Effector memory CD8-positive, alpha-beta T cell (primary cell): ENCODE results near the gene LRP8.

ENCODE experiments used
- ATAC-seq: fragments of 150-1000 bp; cut with Tn5 transposase; replicated peaks from 2 replicates; pipeline ENCODE4 v1.10.0; 2021; ENCODE audit warnings: mild to moderate bottlenecking, moderate library complexity
- DNase-seq, 3 experiments: peaks; one replicate each; pipeline ENCODE4 v3.0.0; 2021
- H3K27ac Mint-ChIP-seq, 2 donors: one replicate each; pipeline ENCODE4 v1.8.0; 2022; ENCODE audit warnings: mild to moderate bottlenecking in 2 of 2, mixed read lengths in 2 of 2, moderate library complexity in 2 of 2
- H3K27me3 Mint-ChIP-seq, 2 donors: one replicate each; pipeline ENCODE4 v1.8.0; 2022; ENCODE audit warnings: mixed read lengths in 2 of 2
- H3K36me3 Mint-ChIP-seq: one replicate; pipeline ENCODE4 v1.8.0; 2022; ENCODE audit warnings: mild to moderate bottlenecking, moderate library complexity, mixed read lengths; ENCODE audit not compliant: insufficient read depth
- H3K4me1 Mint-ChIP-seq, 2 donors: one replicate each; pipeline ENCODE4 v1.8.0; 2022; ENCODE audit warnings: low read depth in 2 of 2, mixed read lengths in 2 of 2
- H3K4me3 Mint-ChIP-seq, 2 donors: one replicate each; pipeline ENCODE4 v1.8.0; 2022; ENCODE audit warnings: mild to moderate bottlenecking in 2 of 2, mixed read lengths in 2 of 2, moderate library complexity in 2 of 2
- H3K9me3 Mint-ChIP-seq, 2 donors: one replicate each; pipeline ENCODE4 v1.8.0; 2022; ENCODE audit warnings: mixed read lengths in 2 of 2

The LRP8 gene

DNA sequence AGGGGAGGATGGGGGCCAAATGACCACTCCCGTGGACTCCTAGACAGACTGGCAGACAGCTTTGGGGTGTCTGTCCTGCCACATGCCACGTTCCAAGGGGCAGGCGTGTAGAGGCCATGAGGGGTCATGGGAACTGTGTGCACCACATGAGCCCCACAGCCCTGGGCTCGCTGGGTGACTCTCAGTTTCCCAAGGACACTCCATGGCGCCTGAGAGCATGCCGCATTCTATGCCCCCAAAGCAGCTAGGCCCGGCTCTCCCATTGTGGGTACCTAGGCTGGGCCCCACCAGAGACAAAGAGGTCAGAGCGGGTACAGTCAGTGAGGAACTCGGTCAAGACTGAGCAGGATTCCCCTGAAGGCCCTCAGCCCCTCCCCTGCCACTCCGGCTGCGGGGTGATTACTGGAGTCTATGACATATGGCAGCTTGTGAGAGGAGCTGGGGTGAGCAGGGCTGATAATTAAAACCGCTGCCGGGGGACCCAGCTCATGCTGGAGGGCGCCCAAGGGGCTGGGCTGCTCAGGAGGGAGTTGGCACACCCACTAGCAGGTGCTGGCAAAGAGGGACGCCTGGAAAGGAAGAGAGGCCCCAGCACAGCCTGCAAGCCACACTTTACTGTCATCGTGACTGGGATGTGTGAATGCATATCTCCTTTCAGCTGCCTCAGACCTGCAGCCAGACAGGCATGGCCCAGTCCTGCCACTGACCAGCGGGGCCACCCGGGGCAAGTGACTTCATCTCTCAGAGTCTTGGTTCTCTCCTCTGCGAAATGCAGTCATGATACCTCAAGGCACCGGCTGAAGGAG lies 8.4 kb downstream of the LRP8 start:
- no peak overlapping the region for H3K4me3 Mint-ChIP-seq
- no peak overlapping the region for H3K27ac Mint-ChIP-seq
- ATAC-seq (no peak), DNase-seq (no peak)
- H3K4me1 Mint-ChIP-seq: peaks cover 4 to 8% of the 10 kb centered on the region in 2 donors
- no peaks in the 10 kb centered on the region for H3K27me3 Mint-ChIP-seq
- no peaks in the 10 kb centered on the region for H3K9me3 Mint-ChIP-seq
- peaks cover 3% of the 10 kb centered on the region for H3K36me3 Mint-ChIP-seq

DNA sequence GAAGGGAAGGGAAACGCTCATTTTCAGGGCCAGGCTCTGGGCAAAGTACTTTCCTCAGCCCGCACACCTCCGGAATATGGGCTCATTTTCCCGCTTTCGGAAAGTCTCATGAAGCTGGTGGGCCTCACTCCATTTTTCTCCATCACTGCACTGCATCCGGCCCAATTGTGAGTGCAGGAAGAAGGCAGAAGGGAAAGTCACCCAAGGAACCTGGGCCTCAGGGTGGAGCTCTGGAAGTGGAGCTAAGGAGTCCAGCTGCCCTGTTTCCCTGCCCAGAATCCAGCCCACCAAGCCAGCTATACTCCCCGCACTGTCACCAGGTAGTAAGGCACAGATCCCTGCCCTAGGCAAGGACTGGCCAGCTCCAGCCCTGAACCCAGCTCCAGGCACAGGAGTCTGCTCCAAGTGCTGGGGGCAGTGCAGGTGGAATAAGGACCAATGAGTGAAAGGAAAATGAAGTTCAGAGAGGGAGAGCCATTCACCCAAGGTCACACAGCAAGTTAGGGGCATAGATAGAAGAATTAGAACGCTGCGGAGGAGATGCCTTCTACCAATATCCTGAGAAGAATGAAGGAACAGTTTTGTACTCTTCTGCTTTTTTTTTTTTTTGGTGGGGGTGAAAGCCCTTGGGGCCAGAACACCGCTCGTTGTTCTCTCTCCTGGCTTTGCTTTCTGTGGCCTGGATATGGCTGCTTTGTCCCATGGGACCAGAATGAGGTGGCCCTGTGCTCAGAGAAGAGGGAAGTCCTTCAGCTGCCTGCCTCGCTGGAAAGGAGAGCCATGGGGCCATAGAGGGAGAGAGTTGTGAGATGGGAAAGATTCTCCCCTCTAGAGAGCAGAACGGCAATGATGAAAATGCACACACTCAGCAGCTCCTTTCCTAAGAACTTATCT lies 10.0 kb downstream of the LRP8 start:
- Mint-ChIP-seq H3K9me3 (no peaks in the 10 kb centered on the region), H3K4me1 (peaks cover 4 to 12% of the 10 kb centered on the region in 2 donors), H3K36me3 (peaks cover 7% of the 10 kb centered on the region), H3K27me3 (no peaks in the 10 kb centered on the region), H3K27ac (peak overlapping the region in 1 of 2 donors; percentile 55), H3K4me3 (no peak overlapping the region)
- no peak for DNase-seq
- ATAC-seq: no peak

DNA sequence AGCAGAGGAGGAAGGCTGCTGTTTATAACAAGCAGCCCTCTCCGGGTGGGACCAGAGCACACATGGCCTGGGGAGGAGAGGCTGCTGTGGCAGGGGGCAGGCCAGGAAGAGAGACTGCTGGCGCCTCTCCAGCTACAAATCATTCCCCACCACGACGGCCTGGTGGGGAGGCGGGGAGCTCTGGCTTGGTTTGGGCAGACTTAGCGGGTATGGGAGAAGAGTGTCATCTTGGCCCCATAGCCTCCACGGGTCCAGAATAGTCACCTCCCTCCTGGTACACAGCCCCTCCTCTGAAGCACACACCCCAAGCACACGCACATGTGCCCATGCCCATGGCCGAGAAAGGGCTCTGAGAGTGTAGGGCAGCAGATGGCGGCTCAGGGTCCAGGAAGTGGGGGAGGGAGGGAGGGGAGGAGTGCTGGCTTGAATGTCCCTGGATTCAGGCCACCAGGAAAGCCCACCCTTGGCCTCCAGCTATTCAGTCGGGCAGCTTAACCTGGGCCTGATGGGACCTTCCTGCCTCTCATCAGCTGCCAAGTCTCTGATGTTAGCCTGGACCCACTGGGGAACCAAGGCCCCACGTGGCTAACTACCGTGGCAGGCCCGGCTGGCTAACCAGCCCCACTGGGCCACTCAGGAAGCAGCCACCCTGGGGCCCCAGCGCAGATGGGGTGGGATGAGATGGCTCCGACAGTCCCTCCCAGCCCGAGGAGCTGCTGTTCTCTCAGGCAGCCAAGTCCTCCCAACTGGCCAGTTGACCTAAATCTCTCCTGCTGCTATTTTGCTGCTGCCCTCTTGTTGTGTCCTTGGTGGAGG lies 10.9 kb downstream of the LRP8 start:
- ATAC-seq (no peak), DNase-seq (no peak)
- no peaks in the 10 kb centered on the region for H3K27me3 Mint-ChIP-seq
- H3K36me3 Mint-ChIP-seq: peaks cover 7% of the 10 kb centered on the region
- H3K27ac Mint-ChIP-seq: peak overlapping the region in 1 of 2 donors; percentile 68
- H3K9me3 Mint-ChIP-seq: no peaks in the 10 kb centered on the region
- H3K4me1 Mint-ChIP-seq: peaks cover 2 to 8% of the 10 kb centered on the region in 2 donors
- no peak overlapping the region for H3K4me3 Mint-ChIP-seq

DNA sequence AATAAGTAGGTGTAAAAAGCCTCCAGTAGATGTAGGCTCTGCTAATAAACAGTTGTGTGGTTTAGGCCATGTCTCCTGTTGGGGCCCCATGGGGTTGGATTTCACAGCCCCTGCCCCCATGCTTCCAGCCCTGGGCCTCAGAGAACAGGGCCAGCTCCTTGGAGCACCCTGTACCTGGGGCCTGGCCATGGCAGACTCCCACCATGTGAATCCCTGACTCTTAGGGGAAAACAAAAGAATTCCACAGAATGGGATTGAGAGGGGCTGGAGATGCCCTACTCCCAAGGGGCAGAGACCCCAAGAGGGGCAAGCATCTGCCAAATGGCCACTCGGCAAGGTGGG lies 11.5 kb downstream of the LRP8 start:
- DNase-seq (no peak), ATAC-seq (no peak)
- H3K4me1 Mint-ChIP-seq: peaks cover 5 to 8% of the 10 kb centered on the region in 2 donors
- no peaks in the 10 kb centered on the region for H3K27me3 Mint-ChIP-seq
- peaks cover 10% of the 10 kb centered on the region for H3K36me3 Mint-ChIP-seq
- H3K27ac Mint-ChIP-seq: peak overlapping the region in 1 of 2 donors; percentile 68
- no peak overlapping the region for H3K4me3 Mint-ChIP-seq
- H3K9me3 Mint-ChIP-seq: no peaks in the 10 kb centered on the region

DNA sequence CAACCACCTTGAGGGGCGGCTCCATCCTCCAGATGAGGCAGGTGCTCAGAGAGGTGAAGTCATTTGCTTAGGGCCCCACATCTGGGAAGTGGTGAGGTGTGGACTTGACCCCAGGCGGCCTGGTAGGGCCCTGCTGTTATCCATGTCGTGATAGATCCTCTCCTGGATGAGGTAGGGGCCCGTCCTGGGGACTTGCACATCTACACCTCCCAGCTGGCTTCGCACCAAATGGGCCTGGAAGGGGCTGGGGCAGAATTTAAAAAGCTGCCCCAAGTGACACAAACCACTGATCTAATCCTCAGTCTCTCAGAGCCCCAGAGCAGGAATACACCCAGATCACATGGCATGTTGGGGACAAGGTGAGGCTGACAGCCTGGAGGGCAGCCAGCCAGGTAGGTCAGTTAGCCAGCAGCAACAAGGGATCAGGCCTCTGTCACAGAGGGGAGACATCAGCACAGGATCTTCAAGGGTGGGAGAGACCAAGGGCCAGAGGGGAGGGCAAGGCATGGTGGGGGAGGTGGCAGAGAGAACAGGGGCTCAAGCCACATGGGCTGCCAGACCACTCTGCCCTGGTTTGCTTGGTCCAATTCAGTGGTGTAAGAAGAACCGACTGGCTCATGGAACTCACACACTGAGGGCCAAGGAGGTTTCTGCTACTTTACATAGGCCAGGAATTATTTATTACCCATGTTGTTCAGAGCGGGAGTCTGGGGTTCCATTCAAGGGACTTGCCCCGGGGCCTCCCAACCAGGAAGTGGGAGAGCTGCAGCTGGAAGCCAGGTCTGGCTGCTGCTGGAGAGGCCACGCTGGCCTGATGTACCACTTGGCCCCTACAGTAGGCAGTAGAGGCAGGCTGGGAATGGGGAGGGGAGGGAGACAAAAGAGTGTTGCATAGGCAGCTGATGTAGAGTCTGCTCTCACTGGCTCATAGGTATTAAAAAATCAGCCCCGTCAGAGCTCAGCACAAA lies 12.1 kb downstream of the LRP8 start:
- Mint-ChIP-seq H3K4me1 (peaks cover 5 to 9% of the 10 kb centered on the region in 2 donors), H3K9me3 (no peaks in the 10 kb centered on the region), H3K36me3 (peaks cover 10% of the 10 kb centered on the region), H3K4me3 (no peak overlapping the region), H3K27me3 (no peaks in the 10 kb centered on the region), H3K27ac (peak overlapping the region; percentile 47 to 68)
- DNase-seq (no peak), ATAC-seq (no peak)

DNA sequence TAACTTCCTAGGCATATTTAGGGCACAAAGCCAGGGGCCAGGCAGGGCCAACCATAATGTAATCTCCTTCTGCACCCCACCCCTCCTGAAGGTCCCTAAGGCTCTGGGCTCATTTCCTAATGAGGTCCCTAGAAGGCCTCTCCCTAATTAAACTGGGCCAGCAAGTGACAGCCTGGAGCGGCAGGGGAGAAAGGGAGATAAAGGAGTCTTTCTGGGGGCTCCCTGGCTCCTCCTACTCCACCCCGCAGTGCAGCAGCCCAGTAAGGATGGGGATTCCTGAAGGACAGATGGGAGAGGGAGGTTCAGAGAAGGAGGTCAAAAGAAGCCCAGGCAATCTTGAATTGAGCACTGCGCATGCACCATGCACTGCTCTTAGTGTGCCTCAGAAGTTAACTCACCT lies 12.8 kb downstream of the LRP8 start:
- ATAC-seq (no peak), DNase-seq (no peak)
- Mint-ChIP-seq H3K27me3 (no peaks in the 10 kb centered on the region), H3K4me3 (no peak overlapping the region), H3K27ac (peak overlapping the region in 1 of 2 donors; percentile 47), H3K36me3 (peaks cover 10% of the 10 kb centered on the region), H3K9me3 (no peaks in the 10 kb centered on the region), H3K4me1 (peaks cover 8 to 13% of the 10 kb centered on the region in 2 donors)

DNA sequence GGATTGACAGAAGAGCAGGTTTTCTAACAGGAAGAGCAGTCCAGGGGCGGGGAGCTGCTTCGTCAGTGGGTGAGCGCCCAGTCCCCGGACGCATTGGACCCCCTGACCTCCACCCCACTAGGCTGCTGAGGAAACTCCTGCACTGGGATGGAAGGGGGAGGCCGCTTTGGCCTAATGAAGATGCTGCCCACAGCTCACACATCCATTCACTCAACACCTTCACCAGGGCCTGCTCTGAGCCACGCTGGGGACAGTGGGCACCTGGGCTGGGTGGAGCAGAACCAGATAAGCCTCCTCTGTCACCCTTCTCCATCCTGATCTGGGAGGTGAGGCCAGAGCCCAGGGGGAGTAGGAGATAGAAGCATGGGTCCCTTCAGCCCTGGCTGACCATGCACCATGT lies 13.3 kb downstream of the LRP8 start:
- DNase-seq (no peak), ATAC-seq (no peak)
- Mint-ChIP-seq H3K9me3 (no peaks in the 10 kb centered on the region), H3K4me3 (no peak overlapping the region), H3K4me1 (peaks cover 8 to 13% of the 10 kb centered on the region in 2 donors), H3K27ac (no peak overlapping the region), H3K36me3 (peaks cover 10% of the 10 kb centered on the region), H3K27me3 (no peaks in the 10 kb centered on the region)

DNA sequence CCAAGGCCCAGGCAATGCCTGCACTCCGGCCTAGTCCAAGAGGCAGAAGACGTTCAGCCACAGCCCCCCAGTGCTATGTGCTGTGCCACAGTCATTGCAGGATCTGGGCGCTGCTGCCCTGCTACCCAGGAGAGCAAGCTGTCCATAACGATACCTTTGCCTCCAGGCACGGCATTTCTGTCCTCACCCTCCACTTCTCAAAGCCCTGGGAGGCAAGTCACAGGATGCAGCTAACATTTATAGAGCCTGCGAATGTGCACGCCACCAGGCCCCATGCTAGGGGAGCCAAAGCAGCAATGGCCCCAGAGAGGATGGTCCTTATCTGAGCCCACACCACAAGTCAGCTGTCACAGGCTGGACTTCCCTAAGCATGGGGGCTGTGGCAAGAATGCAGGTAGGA lies 13.8 kb downstream of the LRP8 start:
- peaks cover 13% of the 10 kb centered on the region for H3K36me3 Mint-ChIP-seq
- no peak overlapping the region for H3K4me3 Mint-ChIP-seq
- no peak overlapping the region for H3K27ac Mint-ChIP-seq
- ATAC-seq: no peak
- DNase-seq: no peak
- H3K4me1 Mint-ChIP-seq: peaks cover 8 to 13% of the 10 kb centered on the region in 2 donors
- H3K27me3 Mint-ChIP-seq: no peaks in the 10 kb centered on the region
- no peaks in the 10 kb centered on the region for H3K9me3 Mint-ChIP-seq

DNA sequence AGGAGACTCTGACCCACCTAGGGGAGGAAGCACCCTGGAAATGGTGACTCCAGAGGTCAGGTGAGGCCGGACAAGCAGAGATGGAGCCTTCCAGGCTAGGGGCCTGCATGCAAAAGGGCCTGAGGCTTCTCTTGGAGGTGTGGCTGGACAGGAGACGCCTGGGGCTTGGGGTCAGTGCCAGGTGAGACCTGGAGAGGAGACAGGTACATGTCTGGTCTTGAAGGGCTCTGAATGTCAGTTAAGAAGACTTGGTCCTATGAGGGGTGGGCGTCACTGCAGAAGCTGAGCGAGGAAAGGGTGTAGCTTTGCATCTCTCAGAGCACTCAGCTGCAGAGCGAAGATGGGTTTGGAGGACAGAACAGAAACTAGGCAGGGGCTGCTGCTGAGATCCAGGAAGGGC lies 14.3 kb downstream of the LRP8 start:
- no peaks in the 10 kb centered on the region for H3K27me3 Mint-ChIP-seq
- H3K36me3 Mint-ChIP-seq: peaks cover 15% of the 10 kb centered on the region
- H3K9me3 Mint-ChIP-seq: no peaks in the 10 kb centered on the region
- no peak for DNase-seq
- peaks cover 8 to 13% of the 10 kb centered on the region in 2 donors for H3K4me1 Mint-ChIP-seq
- no peak for ATAC-seq
- H3K4me3 Mint-ChIP-seq: no peak overlapping the region
- peak overlapping the region in 1 of 2 donors; percentile 15 for H3K27ac Mint-ChIP-seq

DNA sequence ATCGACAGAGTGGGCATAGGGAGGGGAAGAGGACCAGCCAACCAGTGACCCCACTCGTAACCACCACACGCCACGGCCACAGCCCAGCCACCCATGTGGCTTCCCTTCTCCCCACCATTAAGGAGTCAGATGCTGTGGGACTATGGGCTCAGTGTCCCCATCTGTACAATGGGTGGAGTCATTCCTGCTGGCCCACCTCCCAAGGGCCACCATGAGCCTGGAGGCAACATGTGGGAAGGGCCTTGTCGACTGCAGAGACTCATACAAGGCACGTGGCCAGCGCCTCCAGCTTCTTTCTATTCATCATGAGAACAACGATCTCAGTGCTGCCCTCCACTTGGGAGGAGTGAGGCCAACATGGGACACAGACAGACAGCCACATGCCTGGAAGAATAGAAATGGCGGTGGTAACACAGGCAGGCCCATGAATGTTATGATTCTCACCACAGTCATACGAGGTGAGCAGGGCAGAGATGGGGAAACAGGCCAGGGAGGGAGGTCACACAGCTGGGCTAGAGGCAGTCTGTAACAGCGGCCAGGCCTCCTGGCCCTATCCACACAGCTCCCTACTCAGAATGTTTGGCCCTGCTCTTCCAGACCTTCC lies 16.1 kb downstream of the LRP8 start:
- peaks cover 12% of the 10 kb centered on the region for H3K36me3 Mint-ChIP-seq
- no peak for DNase-seq
- H3K4me1 Mint-ChIP-seq: peaks cover 11 to 15% of the 10 kb centered on the region in 2 donors
- H3K9me3 Mint-ChIP-seq: no peaks in the 10 kb centered on the region
- no peaks in the 10 kb centered on the region for H3K27me3 Mint-ChIP-seq
- peak overlapping the region in 1 of 2 donors; percentile 27 for H3K27ac Mint-ChIP-seq
- no peak for ATAC-seq
- H3K4me3 Mint-ChIP-seq: no peak overlapping the region

DNA sequence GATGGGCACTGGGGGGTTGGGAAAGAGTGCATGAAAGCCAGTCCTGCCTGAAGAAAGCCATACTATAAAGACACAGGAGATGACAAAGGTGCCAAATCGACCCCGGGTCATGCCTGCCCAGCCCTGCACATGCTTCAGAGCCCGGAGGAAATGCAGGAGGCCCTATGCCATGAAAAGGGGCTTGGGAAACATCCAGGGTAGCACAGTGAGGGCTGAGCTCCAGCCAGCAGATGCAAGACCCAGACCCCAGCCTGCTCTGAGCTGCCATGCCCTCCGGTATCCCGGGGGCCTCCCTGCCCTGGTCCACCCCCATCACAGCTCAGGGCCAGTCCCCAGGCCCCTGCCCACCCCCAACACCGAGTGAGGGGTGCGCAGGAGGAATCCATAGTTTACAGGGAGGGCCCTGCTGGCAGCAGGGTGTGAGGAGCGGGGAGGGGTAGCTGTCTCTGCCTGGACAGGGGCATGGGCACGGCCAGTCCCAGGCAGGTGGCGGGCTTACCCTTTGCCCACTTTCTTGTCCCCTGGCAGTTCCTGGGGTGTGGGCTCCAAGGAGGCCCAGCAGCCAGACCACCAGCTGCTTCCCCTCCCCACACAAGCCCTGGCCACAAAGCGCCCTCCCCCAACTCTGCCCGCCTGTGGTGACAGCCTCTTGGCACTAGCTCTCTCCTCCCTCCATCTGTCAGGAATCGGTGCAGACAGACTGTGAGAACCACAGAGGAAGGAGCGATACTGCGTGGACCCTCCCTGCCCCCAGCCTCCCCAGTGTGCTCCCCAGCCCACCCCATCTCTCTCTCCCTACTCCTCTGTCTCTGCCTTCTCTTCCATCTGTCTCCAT lies 16.8 kb downstream of the LRP8 start:
- no peak for ATAC-seq
- no peak for DNase-seq
- H3K27me3 Mint-ChIP-seq: no peaks in the 10 kb centered on the region
- H3K27ac Mint-ChIP-seq: peak overlapping the region; percentile 46 to 49
- no peak overlapping the region for H3K4me3 Mint-ChIP-seq
- H3K9me3 Mint-ChIP-seq: no peaks in the 10 kb centered on the region
- peaks cover 12% of the 10 kb centered on the region for H3K36me3 Mint-ChIP-seq
- peaks cover 16 to 21% of the 10 kb centered on the region in 2 donors for H3K4me1 Mint-ChIP-seq
